PC-9 (cell line): ENCODE results near the gene STRIP2. TPM values are rescaled to one million over a fixed set of nuclear protein-coding genes. Genes with fewer than 3 reads are reported as not detected.
A peak's percentile ranks its signal among the peaks of the same experiment; 100 is the strongest.
"Not testable (repeated sequence)": the region's sequence is repeated elsewhere in the genome, so short reads cannot be mapped to it uniquely, and the experiment has no call there.

ENCODE experiments used
- BruUV-seq: library from RNA; stranded (reverse); fragments of 400-500 nt; replicated peaks from 2 replicates; lab custom pipeline; 2021; lab: Mats Ljungman, UMichigan
- CTCF ChIA-PET: fragments of 300-600 bp; sonication (Branson Sonifier 250); formaldehyde crosslinking; loops from one replicate; lab custom pipeline; 2022; ENCODE audit warnings: antibody characterized with exemption; lab: Charles Lee
- POLR2A ChIA-PET: fragments of 300-600 bp; sonication (Branson Sonifier 250); formaldehyde crosslinking; loops from one replicate; lab custom pipeline; 2022; ENCODE audit warnings: antibody characterized with exemption; ENCODE audit not compliant: unreplicated experiment; lab: Charles Lee
- DNase-seq, 2 experiments: peaks; one replicate each; pipeline versions ENCODE4 v3.0.0 to v3.0.0-alpha.2; 2015 to 2022; ENCODE audit warnings: mixed read lengths in 1 of 2
- H2AFZ ChIP-seq: fragments of 200-600 bp; sonication (generic); 2 replicates; pipeline ENCODE4 v1.8.1; 2017; ENCODE audit warnings: antibody characterized with exemption
- H3F3A ChIP-seq: fragments of 200-600 bp; sonication (generic); 2 replicates; pipeline ENCODE4 v1.8.1; 2017; ENCODE audit warnings: antibody characterized with exemption, mild to moderate bottlenecking, low read depth; ENCODE audit not compliant: insufficient read depth
- H3K27ac ChIP-seq: fragments of 200-600 bp; sonication (generic); 2 replicates; pipeline ENCODE4 v1.6.1; 2016; ENCODE audit warnings: mixed run types
- H3K27me3 ChIP-seq: fragments of 200-600 bp; sonication (generic); 2 replicates; pipeline ENCODE4 v1.6.1; 2016; ENCODE audit warnings: low read depth, mixed run types; ENCODE audit not compliant: insufficient read depth
- H3K36me3 ChIP-seq: fragments of 200-600 bp; sonication (generic); 2 replicates; pipeline ENCODE4 v1.6.1; 2016; ENCODE audit warnings: low read depth, mixed run types
- H3K4me1 ChIP-seq: fragments of 200-600 bp; sonication (generic); replicated peaks from 2 replicates; pipeline ENCODE4 v1.6.1; 2016; ENCODE audit warnings: mixed run types; ENCODE audit not compliant: insufficient read depth
- H3K4me2 ChIP-seq: fragments of 200-600 bp; sonication (generic); 2 replicates; pipeline ENCODE4 v1.6.1; 2017; ENCODE audit warnings: mixed run types
- H3K4me3 ChIP-seq: fragments of 200-600 bp; sonication (generic); 2 replicates; pipeline ENCODE4 v1.6.1; 2016; ENCODE audit warnings: mixed run types
- H3K79me2 ChIP-seq: fragments of 200-600 bp; sonication (generic); 2 replicates; pipeline ENCODE4 v1.6.1; 2017; ENCODE audit warnings: low read depth, mixed run types
- H3K9me2 ChIP-seq: fragments of 200-600 bp; sonication (generic); 2 replicates; pipeline ENCODE4 v1.8.1; 2017; ENCODE audit warnings: mild to moderate bottlenecking; ENCODE audit not compliant: insufficient read depth
- H3K9me3 ChIP-seq: fragments of 200-600 bp; sonication (generic); 2 replicates; pipeline ENCODE4 v1.8.1; 2016; ENCODE audit warnings: low read depth; ENCODE audit not compliant: insufficient read depth
- H4K20me1 ChIP-seq: fragments of 200-600 bp; sonication (generic); 2 replicates; pipeline ENCODE4 v1.8.1; 2017; ENCODE audit not compliant: insufficient read depth
- EZH2 ChIP-seq: fragments of 200-600 bp; sonication (generic); IDR thresholded peaks from 2 replicates; pipeline ENCODE4 v1.8.0; 2017; ENCODE audit warnings: antibody characterized with exemption, low read depth
- intact Hi-C: fragments of 100-400 bp; cut with micrococcal nuclease; formaldehyde crosslinking; loops from one replicate; pipeline ENCODE4 v1.10.0; 2022; ENCODE audit not compliant: unreplicated experiment
- total RNA-seq: library from RNA; stranded (reverse); gene quantifications from 2 replicates; pipeline ENCODE4 v1.2.3, GENCODE V29; 2021
- TF ChIP-seq, protein P1 (sequence below): fragments of 200-600 bp; sonication (generic); conservative IDR thresholded peaks from 2 replicates; pipeline ENCODE4 v1.6.1; 2017; ENCODE audit warnings: mixed run types, antibody characterized with exemption, mild to moderate bottlenecking, moderate library complexity

Gene STRIP2
- total RNA-seq, 1 experiment from 2014 or later = 9.5 TPM

DNA sequence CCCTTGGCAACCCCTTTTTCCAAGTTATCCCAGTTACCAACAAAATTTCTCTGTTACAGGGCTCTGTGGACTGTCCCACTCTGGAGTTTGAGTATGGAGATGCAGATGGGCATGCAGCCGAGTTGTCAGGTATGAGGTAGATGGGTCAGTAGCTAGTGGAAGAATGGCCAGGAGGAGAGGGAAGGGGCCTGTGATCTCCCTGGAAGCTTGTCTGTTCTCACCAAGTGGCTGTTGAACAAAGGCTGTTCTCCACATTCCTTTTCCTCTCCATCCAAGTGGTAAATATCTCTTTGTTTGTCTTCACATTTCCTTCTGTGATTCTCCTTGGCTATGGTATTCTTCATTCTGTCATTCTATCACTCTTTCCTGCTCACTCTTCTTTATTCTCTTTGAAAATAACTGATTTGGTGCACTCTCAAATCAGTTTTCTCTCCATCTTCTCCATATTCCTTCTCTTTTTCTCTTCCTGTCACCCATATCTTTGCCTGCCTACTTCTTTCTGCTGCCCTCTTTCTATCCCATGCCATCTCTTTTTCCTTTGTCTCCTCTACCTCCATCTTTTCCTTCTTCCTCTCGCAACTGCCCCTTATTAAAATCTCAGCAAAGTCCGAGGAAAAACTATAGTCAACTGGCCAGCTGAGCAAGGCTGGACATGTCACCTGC is 5.9 kb downstream of the STRIP2 start:
- peak overlapping the region; percentile 48 for H3K4me2 ChIP-seq
- no peak for DNase-seq
- TF ChIP-seq, protein P1, sequence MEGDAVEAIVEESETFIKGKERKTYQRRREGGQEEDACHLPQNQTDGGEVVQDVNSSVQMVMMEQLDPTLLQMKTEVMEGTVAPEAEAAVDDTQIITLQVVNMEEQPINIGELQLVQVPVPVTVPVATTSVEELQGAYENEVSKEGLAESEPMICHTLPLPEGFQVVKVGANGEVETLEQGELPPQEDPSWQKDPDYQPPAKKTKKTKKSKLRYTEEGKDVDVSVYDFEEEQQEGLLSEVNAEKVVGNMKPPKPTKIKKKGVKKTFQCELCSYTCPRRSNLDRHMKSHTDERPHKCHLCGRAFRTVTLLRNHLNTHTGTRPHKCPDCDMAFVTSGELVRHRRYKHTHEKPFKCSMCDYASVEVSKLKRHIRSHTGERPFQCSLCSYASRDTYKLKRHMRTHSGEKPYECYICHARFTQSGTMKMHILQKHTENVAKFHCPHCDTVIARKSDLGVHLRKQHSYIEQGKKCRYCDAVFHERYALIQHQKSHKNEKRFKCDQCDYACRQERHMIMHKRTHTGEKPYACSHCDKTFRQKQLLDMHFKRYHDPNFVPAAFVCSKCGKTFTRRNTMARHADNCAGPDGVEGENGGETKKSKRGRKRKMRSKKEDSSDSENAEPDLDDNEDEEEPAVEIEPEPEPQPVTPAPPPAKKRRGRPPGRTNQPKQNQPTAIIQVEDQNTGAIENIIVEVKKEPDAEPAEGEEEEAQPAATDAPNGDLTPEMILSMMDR = no peak
- TF ChIP-seq EZH2 = no peak
- H3K9me3 ChIP-seq = no peaks in the 10 kb centered on the region
- H3K36me3 ChIP-seq = peaks cover 30% of the 10 kb centered on the region
- H3K27ac ChIP-seq = peak overlapping the region; percentile 85
- H3F3A ChIP-seq = peaks cover 15% of the 10 kb centered on the region
- no TSS peak for BruUV-seq
- CTCF ChIA-PET = interaction anchor here (1.0 kb wide), 1 partner anchor 39 kb away, joined by 3 read pairs; no protein-coding TSS in a partner anchor
- POLR2A ChIA-PET = interaction anchor here (0.6 to 1.3 kb wide), 2 partner anchors 11 to 14 kb away, joined by 4 to 13 read pairs; no protein-coding TSS in a partner anchor
- peaks cover 44% of the 10 kb centered on the region for H3K79me2 ChIP-seq
- H3K4me3 ChIP-seq = no peak overlapping the region
- H3K4me1 ChIP-seq = peaks cover 49% of the 10 kb centered on the region
- no peak overlapping the region for H2AFZ ChIP-seq
- no peaks in the 10 kb centered on the region for H3K9me2 ChIP-seq
- H4K20me1 ChIP-seq = no peaks in the 10 kb centered on the region
- intact Hi-C loops = loop anchor here (1.0 kb wide), 1 partner anchor 14 kb away; no protein-coding TSS in a partner anchor
- H3K27me3 ChIP-seq = no peaks in the 10 kb centered on the region

DNA sequence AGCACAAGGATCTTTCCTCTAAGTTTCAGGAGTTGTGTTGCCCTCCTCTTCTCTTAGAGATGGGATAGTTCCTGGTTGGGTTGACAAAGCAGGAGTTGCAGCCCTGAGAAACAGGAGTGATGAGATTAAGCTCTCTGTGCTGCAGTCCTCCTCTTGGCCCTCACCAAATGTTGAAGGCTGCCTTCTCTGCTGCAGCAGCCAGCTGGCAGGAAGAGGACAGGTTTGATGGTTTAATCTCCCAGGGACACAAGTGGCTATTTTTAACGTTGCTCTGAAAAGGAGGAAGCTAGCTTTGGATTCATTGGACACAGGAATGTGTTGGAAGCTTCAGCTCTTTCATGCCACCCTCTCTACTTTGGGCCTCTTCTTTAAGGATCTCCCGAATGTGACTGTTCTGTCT is 9.4 kb downstream of the STRIP2 start:
- Histone ChIP-seq H3K9me3 (peaks cover 10% of the 10 kb centered on the region; the same call in 1 of the 2 replicates), H3K4me2 (no peak overlapping the region), H3F3A (peaks cover 9% of the 10 kb centered on the region), H3K79me2 (peaks cover 16% of the 10 kb centered on the region), H3K4me3 (no peak overlapping the region), H3K27me3 (no peaks in the 10 kb centered on the region), H2AFZ (no peak overlapping the region), H3K9me2 (no peaks in the 10 kb centered on the region), H3K27ac (no peak overlapping the region), H4K20me1 (no peaks in the 10 kb centered on the region), H3K36me3 (peaks cover 52% of the 10 kb centered on the region), H3K4me1 (peaks cover 18% of the 10 kb centered on the region)
- CTCF ChIA-PET = interaction anchor here (0.6 kb wide), 1 partner anchor 17 kb away, joined by 3 read pairs; no protein-coding TSS in a partner anchor
- no peak for TF ChIP-seq EZH2
- TF ChIP-seq, protein P1 = no peak
- no TSS peak for BruUV-seq
- POLR2A ChIA-PET = interaction anchor here (0.6 kb wide), 1 partner anchor 9 kb away, joined by 3 read pairs; the partner anchor contains the start of gene STRIP2
- DNase-seq = no peak
- intact Hi-C loops = no loop called here

DNA sequence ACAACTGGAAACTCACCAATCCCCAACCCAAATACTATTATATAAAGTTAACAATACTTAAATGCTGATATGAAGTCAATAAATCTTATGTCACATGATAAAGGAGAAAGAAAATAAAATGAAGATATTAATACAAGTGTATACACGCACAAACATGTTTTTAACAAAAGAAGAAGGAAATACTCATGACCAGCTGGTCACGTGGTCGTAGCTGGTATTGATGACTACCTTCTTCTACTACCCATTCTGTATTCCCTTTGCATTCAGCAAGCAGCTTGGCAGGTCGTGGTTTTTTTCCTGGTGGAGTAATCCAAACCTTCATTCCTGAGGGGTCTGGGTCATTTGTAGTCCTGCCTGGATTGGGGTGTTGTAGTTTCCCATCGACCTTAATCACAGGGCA is 10.5 kb downstream of the STRIP2 start:
- BruUV-seq, DNase-seq: not testable (repeated sequence)

DNA sequence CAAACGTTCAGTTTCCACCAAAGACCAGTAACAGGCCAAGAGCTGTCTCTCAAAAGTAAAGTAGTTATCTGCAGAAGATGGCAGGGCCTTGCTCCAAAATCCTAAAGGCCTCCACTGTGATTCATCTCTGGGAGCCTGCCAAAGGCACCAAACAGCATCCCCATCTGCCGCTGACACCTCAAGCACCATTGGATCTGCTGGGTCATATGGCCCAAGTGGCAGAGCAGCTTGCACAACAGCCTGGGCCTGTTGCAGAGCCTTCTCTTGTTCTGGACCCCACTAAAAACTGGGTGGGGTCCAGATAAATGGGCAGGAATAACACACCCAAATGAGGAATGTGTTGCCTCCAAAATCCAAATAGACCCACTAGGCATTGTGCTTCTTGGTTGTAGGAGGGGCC is 12.7 kb downstream of the STRIP2 start:
- BruUV-seq, CTCF ChIA-PET, H3F3A ChIP-seq, H3K4me2 ChIP-seq, H3K79me2 ChIP-seq, H4K20me1 ChIP-seq, intact Hi-C loops, DNase-seq, H3K4me1 ChIP-seq, POLR2A ChIA-PET, H3K27ac ChIP-seq, H2AFZ ChIP-seq, H3K4me3 ChIP-seq, H3K9me2 ChIP-seq, H3K27me3 ChIP-seq: not testable (repeated sequence)
- peaks cover 14% of the 10 kb centered on the region; the same call in 1 of the 2 replicates for H3K9me3 ChIP-seq
- H3K36me3 ChIP-seq = peaks cover 49% of the 10 kb centered on the region

More for the DNA sequence above, 10.5 kb downstream of the STRIP2 start:
- H4K20me1 ChIP-seq, H3K27ac ChIP-seq, H3K4me3 ChIP-seq, H3K27me3 ChIP-seq, POLR2A ChIA-PET, H3K4me2 ChIP-seq, H2AFZ ChIP-seq, H3K9me2 ChIP-seq, H3K4me1 ChIP-seq, H3F3A ChIP-seq, intact Hi-C loops: not testable (repeated sequence)
- Histone ChIP-seq H3K9me3 (peaks cover 14% of the 10 kb centered on the region; the same call in 1 of the 2 replicates), H3K36me3 (peaks cover 59% of the 10 kb centered on the region), H3K79me2 (peaks cover 12% of the 10 kb centered on the region)
- CTCF ChIA-PET = interaction anchor here (0.6 kb wide), 1 partner anchor 42 kb away, joined by 3 read pairs; no protein-coding TSS in a partner anchor

DNA sequence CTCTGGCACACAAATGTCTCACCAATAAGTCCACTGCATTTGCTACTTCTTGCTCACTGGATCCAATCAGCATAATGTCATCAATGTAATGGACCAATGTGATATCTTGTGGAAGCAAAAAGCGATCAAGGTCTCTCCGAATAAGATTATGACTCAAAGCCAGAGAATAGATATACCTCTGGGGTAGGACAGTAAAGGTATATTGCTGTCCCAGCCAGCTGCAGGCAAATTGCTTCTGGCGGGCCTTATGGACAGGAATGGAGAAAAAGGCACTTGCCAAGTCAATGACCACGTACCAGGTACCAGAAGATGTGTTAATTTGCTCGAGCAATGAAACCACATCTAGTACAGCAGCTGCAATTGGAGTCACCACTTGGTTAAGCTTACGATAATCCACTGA is 13.2 kb downstream of the STRIP2 start:
- H3F3A ChIP-seq, H3K9me2 ChIP-seq, DNase-seq, BruUV-seq, CTCF ChIA-PET, intact Hi-C loops, POLR2A ChIA-PET, H4K20me1 ChIP-seq, H3K4me2 ChIP-seq, H2AFZ ChIP-seq, H3K27ac ChIP-seq, H3K4me3 ChIP-seq, H3K27me3 ChIP-seq, H3K79me2 ChIP-seq: not testable (repeated sequence)
- H3K4me1 ChIP-seq = peaks cover 13% of the 10 kb centered on the region
- H3K36me3 ChIP-seq = peaks cover 49% of the 10 kb centered on the region
- peaks cover 14% of the 10 kb centered on the region; the same call in 1 of the 2 replicates for H3K9me3 ChIP-seq
